EH (cell line): Measurements from ENCODE around the gene PTH1R.
A peak's percentile ranks its signal among the peaks of the same experiment; 100 is the strongest.

ENCODE experiments used
- DNase-seq: peaks from one replicate; pipeline ENCODE4 v3.0.0-alpha.2; 2015; ENCODE audit warnings: low read depth

PTH1R gene

GRCh38 chr3:46864061-46864881, 13.2 kb upstream of the PTH1R start:
- DNase-seq, result no peak

DNA sequence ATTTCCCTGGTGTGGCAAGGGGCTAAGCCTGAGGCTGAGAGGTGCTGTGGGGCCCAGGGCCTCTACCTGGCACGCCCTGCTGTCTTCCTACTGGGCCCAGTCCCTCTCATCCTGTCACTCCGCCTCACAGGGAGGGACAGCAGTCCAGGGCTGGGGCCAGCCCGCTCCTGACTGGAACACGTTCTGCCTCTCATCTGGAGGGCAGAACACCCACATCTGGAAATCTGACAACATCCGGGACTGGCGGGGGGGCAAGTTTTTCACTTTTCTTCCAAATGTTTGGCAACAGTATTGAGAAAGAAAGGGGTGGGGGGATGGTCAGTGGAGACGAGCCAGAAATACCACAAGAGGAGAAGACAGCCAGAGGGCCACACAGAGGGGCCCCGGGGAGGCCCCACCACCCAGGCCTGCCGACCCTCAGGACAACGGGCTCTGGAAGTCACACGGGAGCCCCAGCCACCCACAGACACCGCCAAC, 12.5 kb upstream of the PTH1R start:
- DNase-seq, result peak; percentile 41

GRCh38 chr3:46865546-46865945, 12.0 kb upstream of the PTH1R start:
- DNase-seq, result no peak

DNA sequence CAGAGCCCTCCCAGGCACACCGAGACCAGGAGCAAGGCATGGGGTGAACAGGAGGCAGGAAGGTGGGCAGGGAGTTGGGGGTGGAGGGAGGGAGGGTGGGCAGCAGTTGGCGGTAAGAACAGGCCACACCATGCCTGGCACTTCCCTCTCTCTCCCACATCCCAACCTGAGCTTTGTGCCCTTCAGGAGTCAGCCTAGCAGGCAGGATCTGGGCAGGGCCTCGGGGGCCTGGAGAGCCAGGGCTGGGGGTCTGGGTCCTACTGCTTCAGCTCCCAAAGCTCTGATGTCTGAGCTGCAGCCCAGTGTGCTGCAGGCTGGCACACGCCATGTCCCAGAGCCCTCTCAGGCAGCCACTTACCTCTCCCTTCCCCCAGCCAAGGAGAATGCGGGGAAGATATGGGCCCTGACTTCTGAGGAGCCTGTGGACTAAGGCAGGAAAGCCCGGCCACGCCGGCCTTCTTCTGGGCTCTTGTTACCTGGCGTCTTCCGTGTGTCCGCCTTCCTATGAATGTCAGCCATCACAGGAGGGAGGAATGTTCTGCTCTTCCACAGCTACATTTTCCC, 11.4 kb upstream of the PTH1R start:
- DNase-seq, result no peak

DNA sequence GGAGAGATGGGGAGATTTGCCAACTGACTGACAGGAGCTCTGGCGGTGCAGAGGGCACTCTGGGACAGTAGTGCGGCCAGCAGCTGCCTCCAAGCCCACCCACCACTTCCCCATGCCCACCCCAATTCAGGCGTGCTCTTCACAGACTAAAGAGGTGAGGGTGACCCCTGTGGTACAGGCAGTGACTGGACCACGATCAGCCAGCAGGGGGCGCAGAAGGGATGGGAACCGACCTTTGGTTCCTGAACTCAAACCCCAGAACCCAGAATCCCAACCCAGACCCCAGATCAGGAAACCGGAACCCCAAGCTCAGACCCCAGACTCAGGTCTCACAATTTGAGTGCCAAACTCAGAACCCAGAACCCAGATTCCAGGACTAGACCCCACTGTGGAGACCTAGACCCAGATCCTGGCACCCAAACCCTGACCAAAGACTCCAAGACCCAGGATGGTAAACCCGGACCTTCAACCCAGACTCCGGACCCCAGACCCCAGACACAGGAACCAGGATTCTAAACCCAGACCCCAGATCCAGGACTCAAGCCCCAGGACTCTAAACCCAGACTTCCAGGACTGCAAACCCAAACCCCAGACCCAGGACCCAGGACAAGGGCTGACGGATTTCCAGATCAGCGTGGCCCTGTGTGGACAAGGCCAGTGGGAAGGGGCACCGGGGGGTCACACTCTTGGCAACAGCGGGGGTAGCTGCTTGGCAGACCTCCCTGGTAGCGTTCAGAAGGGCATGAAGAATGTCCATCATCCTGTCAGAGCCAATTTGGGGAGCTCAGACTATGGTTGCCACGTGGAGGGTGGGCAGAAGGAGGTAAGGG, 10.6 kb upstream of the PTH1R start:
- peak; percentile 64 for DNase-seq

DNA sequence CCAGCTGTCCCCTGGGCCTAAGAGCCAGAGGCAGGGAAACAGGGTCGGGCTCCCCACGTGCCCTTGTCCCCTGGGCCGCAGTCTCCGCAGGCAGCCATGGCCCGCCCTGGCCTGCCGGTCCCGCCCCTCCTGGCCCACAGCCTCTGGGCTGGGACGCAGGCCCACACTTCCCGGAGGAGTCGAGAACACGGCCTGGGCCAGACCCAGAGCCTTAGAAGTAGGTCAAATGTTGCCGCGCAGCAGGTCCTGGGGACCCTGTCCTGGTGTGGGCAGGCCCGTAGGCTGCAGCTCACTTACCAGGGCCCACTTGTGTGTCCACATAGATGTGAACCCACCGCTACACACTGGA, 10.0 kb upstream of the PTH1R start:
- DNase-seq, result no peak

DNA sequence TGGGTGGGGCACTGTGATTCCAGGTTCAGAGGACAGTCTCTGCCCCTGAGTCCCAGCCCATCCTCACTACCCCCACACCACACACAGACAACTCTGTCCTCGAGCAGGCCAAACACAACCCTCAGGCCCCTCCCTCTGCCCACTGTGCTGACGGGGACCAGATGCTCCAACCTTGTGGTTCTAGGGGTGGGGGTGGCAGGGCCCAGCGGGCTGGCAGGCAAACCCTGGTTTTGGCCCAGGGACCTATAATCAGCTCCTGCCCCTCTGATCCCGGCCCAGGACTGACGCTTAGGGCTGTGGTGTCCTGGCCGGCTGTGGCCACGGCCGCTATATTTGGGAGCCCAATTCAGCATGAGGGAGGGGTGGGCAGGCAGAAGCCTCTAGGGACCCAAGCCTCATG, 9.2 kb upstream of the PTH1R start:
- no peak for DNase-seq

- no peak for DNase-seq
Measured at GRCh38 chr3:46868948-46869347, 8.6 kb upstream of the PTH1R start.

GRCh38 chr3:46869440-46869839, 8.1 kb upstream of the PTH1R start:
- DNase-seq, result no peak

- no peak for DNase-seq
Measured at GRCh38 chr3:46870651-46871050, 6.9 kb upstream of the PTH1R start.

GRCh38 chr3:46871222-46871621, 6.3 kb upstream of the PTH1R start:
- peak; percentile 47 for DNase-seq

GRCh38 chr3:46873521-46873920, 4.0 kb upstream of the PTH1R start:
- no peak for DNase-seq

DNA sequence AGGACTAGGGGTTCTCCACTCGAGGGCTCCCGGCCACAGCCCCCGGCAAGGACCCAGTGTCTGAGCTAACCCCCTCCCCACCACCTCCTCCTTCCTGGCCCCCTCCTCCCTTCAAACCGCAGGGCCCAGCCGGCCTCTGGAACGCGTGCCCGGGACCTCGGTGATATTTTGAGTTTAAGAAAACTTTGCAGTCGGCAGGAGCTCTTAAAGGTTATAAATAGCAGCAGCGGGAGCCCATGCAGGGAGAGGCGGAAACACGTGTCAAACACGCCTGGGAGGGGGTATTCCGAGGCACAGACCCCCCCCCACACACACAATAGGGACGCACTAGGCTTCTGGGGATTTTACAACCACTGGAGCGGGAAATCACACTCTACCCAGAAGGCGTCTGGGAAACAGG, 3.1 kb upstream of the PTH1R start:
- no peak for DNase-seq

DNA sequence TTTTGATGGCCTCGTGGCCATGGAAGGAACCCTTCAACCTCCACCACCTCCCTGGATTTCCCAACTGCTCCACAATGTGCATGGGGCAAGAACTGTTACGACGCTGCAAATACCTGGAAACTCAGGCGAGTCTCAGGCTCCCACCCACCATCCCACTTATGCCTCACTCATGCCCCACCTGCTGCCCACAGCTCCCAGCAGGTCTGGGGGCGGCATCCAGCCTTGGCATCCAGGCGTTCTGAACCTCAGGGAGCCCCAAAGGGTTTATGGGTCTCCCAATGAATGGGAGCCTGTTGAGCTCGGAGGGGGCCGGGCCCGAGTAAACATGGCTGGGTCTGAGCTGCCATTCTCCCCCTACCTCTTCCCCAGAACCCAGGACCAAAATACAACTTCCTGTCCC, 2.0 kb upstream of the PTH1R start:
- no peak for DNase-seq

DNA sequence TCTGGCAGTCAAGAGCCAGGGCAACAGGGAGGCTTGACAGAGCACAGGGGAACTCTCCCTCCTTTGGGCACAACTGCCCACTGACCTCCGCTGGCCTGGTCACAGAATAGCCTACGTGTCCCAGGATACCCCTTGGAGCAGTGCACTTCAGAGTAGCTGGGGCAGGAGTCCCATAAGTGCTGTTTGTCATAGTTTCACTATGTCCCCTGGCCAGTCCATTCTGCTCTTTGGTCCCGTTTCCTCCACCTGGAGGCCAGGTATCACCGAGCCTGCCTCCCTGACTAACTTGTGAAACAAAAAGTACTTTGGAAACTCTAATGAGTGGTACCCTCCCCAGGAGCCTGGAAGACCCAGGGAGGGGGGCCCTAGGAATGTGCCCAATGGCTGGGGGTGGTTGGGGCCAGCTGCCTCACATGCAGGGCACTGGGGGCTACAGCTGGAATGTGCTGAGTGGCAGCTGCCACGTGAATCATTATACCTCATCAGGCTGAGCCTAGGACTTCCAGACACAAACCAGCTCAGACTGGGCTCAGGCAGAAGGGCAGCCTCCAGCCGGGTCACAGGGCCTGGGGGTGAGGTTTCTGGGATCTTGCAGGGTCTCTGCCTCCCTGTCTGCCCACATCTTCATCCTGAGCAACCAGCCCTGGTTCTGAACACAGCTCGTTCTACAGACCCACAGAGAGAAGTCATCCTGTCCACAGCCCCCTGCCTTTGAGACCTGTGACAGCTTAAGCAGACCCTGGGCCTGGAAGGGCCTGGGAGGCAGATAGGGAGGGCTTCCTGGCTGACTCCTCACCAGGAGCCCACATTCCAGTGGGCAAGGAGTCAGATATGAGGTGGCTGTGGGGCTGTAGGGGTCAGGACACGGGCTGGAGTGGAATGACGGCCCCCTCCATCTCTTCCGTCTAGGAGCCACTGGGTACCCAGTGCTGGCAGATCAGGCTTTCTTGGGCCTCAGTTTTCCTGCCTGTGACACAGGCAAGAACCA, 914 bp upstream of the PTH1R start:
- no peak for DNase-seq

DNA sequence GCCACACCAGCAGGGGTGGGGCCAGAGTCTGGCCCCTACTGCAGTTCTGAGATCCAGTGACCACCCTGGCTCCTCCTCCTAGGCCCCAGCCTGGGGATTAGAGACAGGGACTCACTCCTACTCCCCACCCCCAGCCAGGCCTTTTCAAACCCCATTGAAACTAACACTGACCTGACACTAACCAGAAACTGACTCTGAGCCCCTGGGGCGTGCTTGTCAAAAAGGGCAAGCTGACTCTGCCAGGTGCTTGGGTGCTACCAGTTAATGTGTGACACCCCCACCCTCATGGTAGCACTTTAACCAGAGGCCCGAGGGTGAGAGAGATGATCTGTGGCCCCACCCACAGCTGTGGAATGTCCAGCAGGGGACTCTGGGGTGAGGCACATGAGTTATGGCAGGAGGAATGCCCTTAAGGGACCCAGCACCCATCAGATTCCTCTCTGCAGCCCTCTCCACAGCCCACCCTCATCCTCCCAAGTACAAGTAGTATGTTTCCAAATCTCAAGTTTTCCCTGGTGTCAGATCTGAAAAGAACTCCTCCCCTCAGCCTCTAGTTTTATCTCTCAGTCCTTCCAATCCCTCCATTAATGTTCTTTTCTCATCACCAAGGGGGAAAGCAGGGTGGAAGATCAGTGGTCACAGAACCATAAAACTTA, 1.4 kb downstream of the PTH1R start:
- peak; percentile 73 for DNase-seq

GRCh38 chr3:46880884-46881595, 3.5 kb downstream of the PTH1R start:
- DNase-seq, result no peak

DNA sequence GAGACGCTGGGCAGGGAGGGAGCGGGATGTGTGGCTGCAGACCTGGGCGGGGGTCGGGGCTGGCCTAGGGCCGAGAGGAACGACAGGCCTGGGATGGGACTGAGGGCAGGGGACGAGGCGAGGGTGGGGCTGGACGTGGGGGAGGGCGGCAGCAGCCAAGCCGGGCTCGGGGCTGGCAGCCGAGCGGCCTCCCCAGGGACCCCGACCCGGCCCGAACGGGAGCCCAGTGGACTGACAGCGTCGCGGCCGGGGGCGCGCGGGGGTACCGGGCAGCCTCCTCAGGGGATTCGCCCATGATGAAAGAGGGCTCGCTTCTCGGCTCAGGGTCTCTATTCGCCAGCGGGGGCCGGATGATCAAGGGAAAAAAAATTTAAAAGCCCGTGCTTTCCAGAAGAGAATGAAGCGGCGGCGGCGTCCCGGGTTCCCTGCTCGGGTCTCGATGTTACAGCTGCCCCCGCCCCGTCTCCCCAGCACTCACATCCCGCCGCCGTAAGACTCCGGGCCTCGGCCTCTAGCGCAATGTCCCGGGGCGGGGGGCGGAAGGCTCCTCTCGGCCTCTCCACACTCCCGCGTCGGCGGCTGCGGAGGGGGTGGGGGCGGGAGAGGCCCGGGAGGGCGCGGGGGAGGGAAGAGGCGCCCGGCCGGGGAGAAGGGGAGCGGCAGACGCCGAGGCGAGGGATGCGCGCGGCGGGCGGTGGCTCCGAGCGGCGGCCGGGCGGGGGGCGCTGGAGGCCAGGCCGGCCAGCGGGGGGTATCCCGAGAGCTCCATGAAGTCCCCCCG, 4.3 kb downstream of the PTH1R start:
- DNase-seq, result peak; percentile 41

DNA sequence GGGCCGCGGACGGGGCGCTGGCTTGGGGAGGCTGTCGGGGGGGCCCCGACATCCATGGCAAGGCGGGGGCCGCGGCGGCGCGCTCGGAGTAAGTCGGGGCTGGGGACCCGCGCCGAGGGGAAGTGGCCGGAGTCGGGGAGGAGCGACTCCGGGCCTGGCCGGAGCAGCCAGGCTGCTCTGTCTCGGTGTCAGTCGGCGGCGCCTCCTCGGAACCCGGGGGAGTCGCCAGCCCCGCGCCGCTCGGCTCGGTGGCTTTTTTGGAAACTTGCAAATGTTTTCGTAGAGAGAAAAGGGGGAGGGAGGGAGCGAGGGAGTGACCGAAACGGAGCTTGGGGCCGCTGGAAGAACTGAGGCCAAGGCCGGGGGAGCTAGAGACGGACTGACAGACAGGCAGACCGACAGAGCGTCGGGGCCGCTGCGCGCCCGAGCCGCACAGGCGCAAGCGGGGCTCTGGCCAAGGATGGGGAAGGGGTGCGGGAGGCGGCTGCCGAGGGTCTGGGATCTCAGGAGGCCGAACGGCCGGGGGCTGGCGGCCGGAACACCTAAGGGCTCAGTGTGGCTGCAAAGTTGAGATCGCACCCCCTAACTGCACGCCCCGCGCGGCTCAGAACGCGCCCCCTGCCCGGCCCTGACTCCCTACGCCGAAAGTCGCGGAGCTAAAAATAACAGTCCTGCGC, 5.0 kb downstream of the PTH1R start:
- DNase-seq, result peak; percentile 48
